SK-N-SH treated with all-trans-retinoic acid at 6 μM for 48 hours (cell line): Measurements from ENCODE around the gene KRTAP22-1.

ENCODE experiments used
- ATAC-seq: fragments of 200-7000 bp; cut with Tn5 transposase; 3 replicates; pipeline ENCODE4 v1.9.1; 2020; ENCODE audit warnings: mild to moderate bottlenecking, moderate library complexity
- ARNTL ChIP-seq: fragments of 450-650 bp; formaldehyde crosslinking; IDR thresholded peaks from 2 replicates; pipeline ENCODE4 v1.5.0; 2020; ENCODE audit warnings: low read depth, mild to moderate bottlenecking, moderate library complexity, borderline replicate concordance
- BACH2 ChIP-seq: fragments of 250-450 bp; sonication (Bioruptor Pico); IDR thresholded peaks from 2 replicates; pipeline ENCODE4 v1.9.0; 2021; ENCODE audit warnings: mild to moderate bottlenecking, borderline replicate concordance
- CREB5 ChIP-seq: fragments of 250-450 bp; sonication (Bioruptor Pico); IDR thresholded peaks from 2 replicates; pipeline ENCODE4 v1.5.1; 2020; ENCODE audit warnings: low read depth, mild to moderate bottlenecking, moderate library complexity
- CSDC2 ChIP-seq: fragments of 250-450 bp; sonication (Bioruptor Pico); IDR thresholded peaks from 2 replicates; pipeline ENCODE4 v1.5.0; 2020; ENCODE audit warnings: mild to moderate bottlenecking, moderate library complexity
- ESRRG ChIP-seq: fragments of 250-450 bp; sonication (Bioruptor Pico); IDR thresholded peaks from 2 replicates; pipeline ENCODE4 v1.6.1; 2021; ENCODE audit warnings: mild to moderate bottlenecking
- GLIS3 ChIP-seq: fragments of 250-450 bp; sonication (Bioruptor Pico); IDR thresholded peaks from 2 replicates; pipeline ENCODE4 v1.5.0; 2020; ENCODE audit warnings: mild to moderate bottlenecking, moderate library complexity
- ISL1 ChIP-seq: fragments of 250-450 bp; sonication (Bioruptor Pico); IDR thresholded peaks from 2 replicates; pipeline ENCODE4 v2.1.2; 2022; ENCODE audit warnings: mild to moderate bottlenecking, moderate library complexity
- OSR1 ChIP-seq: fragments of 250-450 bp; sonication (Bioruptor Pico); IDR thresholded peaks from 2 replicates; pipeline ENCODE4 v1.8.0; 2022; ENCODE audit warnings: moderate library complexity, mild to moderate bottlenecking, inconsistent platforms
- PATZ1 ChIP-seq: fragments of 250-450 bp; sonication (Bioruptor Pico); IDR thresholded peaks from 2 replicates; pipeline ENCODE4 v1.8.0; 2020; ENCODE audit warnings: mild to moderate bottlenecking, moderate library complexity, borderline replicate concordance
- POU6F1 ChIP-seq: fragments of 250-450 bp; sonication (Bioruptor Pico); IDR thresholded peaks from 2 replicates; pipeline ENCODE4 v1.8.0; 2021; ENCODE audit warnings: low read depth, mild to moderate bottlenecking, moderate library complexity, borderline replicate concordance
- PPARA ChIP-seq: fragments of 250-450 bp; sonication (Bioruptor Pico); IDR thresholded peaks from 2 replicates; pipeline ENCODE4 v1.5.0; 2020; ENCODE audit warnings: mild to moderate bottlenecking, borderline replicate concordance
- RARB ChIP-seq: fragments of 250-450 bp; sonication (Bioruptor Pico); IDR thresholded peaks from 2 replicates; pipeline ENCODE4 v1.8.0; 2021; ENCODE audit warnings: mild to moderate bottlenecking, moderate library complexity
- SNAI2 ChIP-seq: fragments of 250-450 bp; sonication (Bioruptor Pico); IDR thresholded peaks from 2 replicates; pipeline ENCODE4 v1.5.0; 2020; ENCODE audit warnings: mild to moderate bottlenecking, moderate library complexity
- TCF4 ChIP-seq: fragments of 250-450 bp; sonication (Bioruptor Pico); IDR thresholded peaks from 2 replicates; pipeline ENCODE4 v1.8.0; 2021; ENCODE audit warnings: mild to moderate bottlenecking, moderate library complexity, borderline replicate concordance
- TSHZ2 ChIP-seq: fragments of 250-450 bp; sonication (Bioruptor Pico); IDR thresholded peaks from 2 replicates; pipeline ENCODE4 v1.5.0; 2020; ENCODE audit warnings: mild to moderate bottlenecking, moderate library complexity
- ZC3H10 ChIP-seq: fragments of 250-450 bp; sonication (Bioruptor Pico); IDR thresholded peaks from 2 replicates; pipeline ENCODE4 v1.5.1; 2021; ENCODE audit warnings: mild to moderate bottlenecking, moderate library complexity
- ZFP3 ChIP-seq: fragments of 250-450 bp; sonication (Bioruptor Pico); IDR thresholded peaks from 2 replicates; pipeline ENCODE4 v1.5.0; 2020; ENCODE audit warnings: mild to moderate bottlenecking, moderate library complexity
- ZFP30 ChIP-seq: fragments of 450-650 bp; formaldehyde crosslinking; IDR thresholded peaks from 2 replicates; pipeline ENCODE4 v1.5.0; 2022; ENCODE audit warnings: mild to moderate bottlenecking, moderate library complexity
- ZNF565 ChIP-seq: fragments of 450-650 bp; formaldehyde crosslinking; conservative IDR thresholded peaks from 2 replicates; pipeline ENCODE4 v1.5.0; 2020; ENCODE audit warnings: low read depth, mild to moderate bottlenecking, moderate library complexity
- ZNF70 ChIP-seq: fragments of 450-650 bp; formaldehyde crosslinking; IDR thresholded peaks from 2 replicates; pipeline ENCODE4 v1.5.0; 2020; ENCODE audit warnings: mild to moderate bottlenecking, moderate library complexity
- ZNF8 ChIP-seq: fragments of 450-650 bp; formaldehyde crosslinking; IDR thresholded peaks from 2 replicates; pipeline ENCODE4 v1.5.0; 2020; ENCODE audit warnings: mild to moderate bottlenecking, moderate library complexity

Gene KRTAP22-1

GRCh38 chr21:30625449-30626165, 24.7 kb downstream of the KRTAP22-1 start:
- TF ChIP-seq OSR1 (CRISPR knock-in tag) (no peak), CSDC2 (CRISPR knock-in tag) (no peak), CREB5 (no peak), ZNF70 (CRISPR knock-in tag) (no peak), ZNF8 (CRISPR knock-in tag) (no peak), ARNTL (CRISPR knock-in tag) (no peak), ISL1 (no peak), POU6F1 (no peak), ZFP3 (CRISPR knock-in tag) (no peak), BACH2 (CRISPR knock-in tag) (no peak), ZC3H10 (CRISPR knock-in tag) (no peak), GLIS3 (no peak), PPARA (CRISPR knock-in tag) (no peak), ZNF565 (no peak), RARB (CRISPR knock-in tag) (no peak), SNAI2 (CRISPR knock-in tag) (no peak), ZFP30 (CRISPR knock-in tag) (no peak), TSHZ2 (CRISPR knock-in tag) (no peak), ESRRG (CRISPR knock-in tag) (no peak), TCF4 (CRISPR knock-in tag) (no peak)
- no peak for ATAC-seq

GRCh38 chr21:30628109-30628508, 27.2 kb downstream of the KRTAP22-1 start:
- TF ChIP-seq ARNTL (CRISPR knock-in tag) (no peak), CSDC2 (CRISPR knock-in tag) (no peak), CREB5 (no peak), ZNF8 (CRISPR knock-in tag) (no peak), BACH2 (CRISPR knock-in tag) (no peak), TCF4 (CRISPR knock-in tag) (no peak), ZNF565 (no peak), PPARA (CRISPR knock-in tag) (no peak), PATZ1 (CRISPR knock-in tag) (no peak)
- no peak for ATAC-seq

GRCh38 chr21:30629200-30629599, 28.3 kb downstream of the KRTAP22-1 start:
- TF ChIP-seq RARB (CRISPR knock-in tag): no peak
- no peak for TF ChIP-seq TCF4 (CRISPR knock-in tag)
- TF ChIP-seq ISL1: no peak
- no peak for TF ChIP-seq POU6F1
- TF ChIP-seq ESRRG (CRISPR knock-in tag): no peak

More at GRCh38 chr21:30629200-30629599, 28.3 kb downstream of the KRTAP22-1 start:
- no peak for ATAC-seq
